HG03439 (cell line): ENCODE results near the gene SCN8A.
"Not testable (repeated sequence)": the region's sequence is repeated elsewhere in the genome, so short reads cannot be mapped to it uniquely, and the experiment has no call there.

Source experiments
- ATAC-seq: cut with Tn5 transposase; IDR thresholded peaks from one replicate; pipeline ENCODE4 v1.9.1; 2021; ENCODE audit warnings: mild to moderate bottlenecking, moderate library complexity; ENCODE audit not compliant: unreplicated experiment

The SCN8A gene

GRCh38 chr12:51755251-51755650 is 164.2 kb downstream of the SCN8A start:
- no peak for ATAC-seq

GRCh38 chr12:51759175-51759574 is 168.1 kb downstream of the SCN8A start:
- ATAC-seq, result no peak

GRCh38 chr12:51759695-51760094 is 168.7 kb downstream of the SCN8A start:
- no peak for ATAC-seq

GRCh38 chr12:51760231-51760630 is 169.2 kb downstream of the SCN8A start:
- no peak for ATAC-seq

GRCh38 chr12:51763743-51764142 is 172.7 kb downstream of the SCN8A start:
- no peak for ATAC-seq

GRCh38 chr12:51766067-51766676 is 175.1 kb downstream of the SCN8A start:
- no peak for ATAC-seq

GRCh38 chr12:51771008-51771407 is 180.0 kb downstream of the SCN8A start:
- ATAC-seq, result no peak

- no peak for ATAC-seq
Observed at GRCh38 chr12:51773145-51773869, 182.3 kb downstream of the SCN8A start.

GRCh38 chr12:51774933-51775332 is 183.9 kb downstream of the SCN8A start:
- no peak for ATAC-seq

- no peak for ATAC-seq
Observed at GRCh38 chr12:51777457-51777856, 186.4 kb downstream of the SCN8A start.

GRCh38 chr12:51777973-51778372 is 186.9 kb downstream of the SCN8A start:
- no peak for ATAC-seq

GRCh38 chr12:51779876-51780275 is 188.8 kb downstream of the SCN8A start:
- no peak for ATAC-seq

- ATAC-seq, result no peak
Observed at GRCh38 chr12:51784688-51785087, 193.7 kb downstream of the SCN8A start.

GRCh38 chr12:51785906-51786305 is 194.9 kb downstream of the SCN8A start:
- ATAC-seq, result no peak

- no peak for ATAC-seq
Observed at GRCh38 chr12:51788876-51789275, 197.8 kb downstream of the SCN8A start.

- no peak for ATAC-seq
Observed at GRCh38 chr12:51792417-51792816, 201.4 kb downstream of the SCN8A start.

- no peak for ATAC-seq
Observed at GRCh38 chr12:51793201-51793600, 202.2 kb downstream of the SCN8A start.

- no peak for ATAC-seq
Observed at GRCh38 chr12:51797301-51797700, 206.3 kb downstream of the SCN8A start.

GRCh38 chr12:51798051-51798450 is 207.0 kb downstream of the SCN8A start:
- ATAC-seq, result not testable (repeated sequence)

GRCh38 chr12:51798501-51798900 is 207.5 kb downstream of the SCN8A start:
- ATAC-seq, result no peak

- ATAC-seq, result no peak
Observed at GRCh38 chr12:51801027-51801426, 210.0 kb downstream of the SCN8A start.

- no peak for ATAC-seq
Observed at GRCh38 chr12:51806896-51807295, 215.9 kb downstream of the SCN8A start.

GRCh38 chr12:51809193-51809592 is 218.2 kb downstream of the SCN8A start:
- ATAC-seq, result no peak
